DND-41 (cell line): Measurements from ENCODE around the gene HIGD1A.

Experiments
- ATAC-seq: fragments of 200-7000 bp; cut with Tn5 transposase; 3 replicates; pipeline ENCODE4 v1.9.1; 2021; ENCODE audit warnings: low read depth; ENCODE audit not compliant: insufficient read depth
- DNase-seq: peaks from one replicate; pipeline ENCODE4 v3.0.0-alpha.2; 2020
- H2AFZ ChIP-seq: 2 replicates; pipeline ENCODE4 v1.6.0; 2012; ENCODE audit warnings: low read depth, low read length
- H3K27ac ChIP-seq: 2 replicates; pipeline ENCODE4 v1.5.1; 2012; ENCODE audit warnings: low read length, inconsistent platforms
- H3K27me3 ChIP-seq: fragments of 200-600 bp; sonication (generic); 2 replicates; pipeline ENCODE4 v1.6.0; 2012; ENCODE audit warnings: low read length, mild to moderate bottlenecking, inconsistent platforms; ENCODE audit not compliant: insufficient read depth, poor library complexity
- H3K36me3 ChIP-seq: 2 replicates; pipeline ENCODE4 v1.5.1; 2012; ENCODE audit warnings: low read length, inconsistent platforms; ENCODE audit not compliant: insufficient read depth
- H3K4me1 ChIP-seq: 2 replicates; pipeline ENCODE4 v1.5.1; 2012; ENCODE audit warnings: mild to moderate bottlenecking, low read length; ENCODE audit not compliant: insufficient read depth
- H3K4me2 ChIP-seq: 2 replicates; pipeline ENCODE4 v1.6.0; 2012; ENCODE audit warnings: mild to moderate bottlenecking, moderate library complexity, low read length, inconsistent platforms; ENCODE audit not compliant: insufficient read depth
- H3K4me3 ChIP-seq, 2 experiments: fragments of 200-600 bp in 1 of 2; shearing (Covaris generic) in 1 of 2; 2 replicates each; pipeline ENCODE4 v1.5.1; 2012 to 2016; ENCODE audit warnings: inconsistent platforms in 2 of 2, low read length in 2 of 2, mild to moderate bottlenecking in 2 of 2, low read depth in 1 of 2, moderate library complexity in 1 of 2
- H3K79me2 ChIP-seq: 2 replicates; pipeline ENCODE4 v1.6.0; 2012; ENCODE audit warnings: low read length, inconsistent platforms; ENCODE audit not compliant: insufficient read depth
- H3K9ac ChIP-seq: 2 replicates; pipeline ENCODE4 v1.6.0; 2012; ENCODE audit warnings: low read depth, mild to moderate bottlenecking, inconsistent platforms, low read length, moderate library complexity
- H3K9me3 ChIP-seq: 2 replicates; pipeline ENCODE4 v1.5.1; 2012; ENCODE audit warnings: low read length, moderate library complexity, mild to moderate bottlenecking, inconsistent platforms; ENCODE audit not compliant: insufficient read depth, severe bottlenecking
- H4K20me1 ChIP-seq: 2 replicates; pipeline ENCODE4 v1.6.0; 2012; ENCODE audit warnings: low read length; ENCODE audit not compliant: insufficient read depth
- EZH2 ChIP-seq: IDR thresholded peaks from 3 replicates; pipeline ENCODE4 v1.6.1; 2012; ENCODE audit warnings: borderline replicate concordance, low read depth, mild to moderate bottlenecking, moderate library complexity, low read length, inconsistent platforms; ENCODE audit not compliant: severe bottlenecking
- TF ChIP-seq, protein P1 (sequence below): IDR thresholded peaks from 2 replicates; pipeline ENCODE4 v1.5.1; 2012; ENCODE audit warnings: borderline replicate concordance, low read length, moderate library complexity, mild to moderate bottlenecking; ENCODE audit not compliant: poor library complexity, severe bottlenecking; ENCODE audit errors: extremely low read depth

Gene HIGD1A

DNA sequence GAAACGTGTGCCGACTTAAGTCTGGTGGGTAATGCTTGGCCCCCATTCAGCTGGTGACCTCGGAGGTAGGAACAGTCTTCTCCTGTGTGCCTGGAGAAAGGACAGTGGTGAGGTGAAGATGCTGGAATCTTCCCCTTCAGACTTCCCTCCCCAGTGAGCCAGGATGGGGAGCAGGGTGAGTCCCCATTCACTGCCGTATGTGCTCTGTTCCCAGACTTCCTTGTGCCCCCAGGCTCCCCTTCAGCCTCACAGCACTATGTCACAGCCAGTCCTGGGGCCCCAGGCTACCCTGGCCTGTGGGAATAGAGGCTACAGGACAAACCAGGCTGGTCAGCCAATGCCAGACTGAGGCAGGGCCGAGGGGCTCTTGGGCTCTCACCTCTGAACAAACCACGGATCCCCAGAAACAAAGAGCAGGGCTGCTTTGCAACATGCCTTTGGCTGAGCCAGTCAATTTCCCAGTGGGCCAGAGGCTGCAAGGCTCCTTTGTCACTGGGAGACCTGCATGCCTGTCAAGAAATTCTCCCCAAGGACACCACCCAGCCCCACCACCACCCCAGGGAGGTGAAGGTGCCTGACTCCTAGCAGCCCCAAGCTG lies 69.9 kb downstream of the HIGD1A start:
- Histone ChIP-seq H3K27ac (no peak overlapping the region), H3K79me2 (no peaks in the 10 kb centered on the region), H3K9ac (no peak overlapping the region), H3K27me3 (no peaks in the 10 kb centered on the region), H3K4me2 (no peak overlapping the region), H3K4me1 (no peaks in the 10 kb centered on the region), H4K20me1 (no peaks in the 10 kb centered on the region), H2AFZ (no peak overlapping the region), H3K36me3 (no peaks in the 10 kb centered on the region), H3K9me3 (no peaks in the 10 kb centered on the region), H3K4me3 (no peak overlapping the region)
- ATAC-seq (no peak), DNase-seq (no peak)
- TF ChIP-seq, protein P1, sequence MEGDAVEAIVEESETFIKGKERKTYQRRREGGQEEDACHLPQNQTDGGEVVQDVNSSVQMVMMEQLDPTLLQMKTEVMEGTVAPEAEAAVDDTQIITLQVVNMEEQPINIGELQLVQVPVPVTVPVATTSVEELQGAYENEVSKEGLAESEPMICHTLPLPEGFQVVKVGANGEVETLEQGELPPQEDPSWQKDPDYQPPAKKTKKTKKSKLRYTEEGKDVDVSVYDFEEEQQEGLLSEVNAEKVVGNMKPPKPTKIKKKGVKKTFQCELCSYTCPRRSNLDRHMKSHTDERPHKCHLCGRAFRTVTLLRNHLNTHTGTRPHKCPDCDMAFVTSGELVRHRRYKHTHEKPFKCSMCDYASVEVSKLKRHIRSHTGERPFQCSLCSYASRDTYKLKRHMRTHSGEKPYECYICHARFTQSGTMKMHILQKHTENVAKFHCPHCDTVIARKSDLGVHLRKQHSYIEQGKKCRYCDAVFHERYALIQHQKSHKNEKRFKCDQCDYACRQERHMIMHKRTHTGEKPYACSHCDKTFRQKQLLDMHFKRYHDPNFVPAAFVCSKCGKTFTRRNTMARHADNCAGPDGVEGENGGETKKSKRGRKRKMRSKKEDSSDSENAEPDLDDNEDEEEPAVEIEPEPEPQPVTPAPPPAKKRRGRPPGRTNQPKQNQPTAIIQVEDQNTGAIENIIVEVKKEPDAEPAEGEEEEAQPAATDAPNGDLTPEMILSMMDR = no peak
- TF ChIP-seq EZH2 = no peak

DNA sequence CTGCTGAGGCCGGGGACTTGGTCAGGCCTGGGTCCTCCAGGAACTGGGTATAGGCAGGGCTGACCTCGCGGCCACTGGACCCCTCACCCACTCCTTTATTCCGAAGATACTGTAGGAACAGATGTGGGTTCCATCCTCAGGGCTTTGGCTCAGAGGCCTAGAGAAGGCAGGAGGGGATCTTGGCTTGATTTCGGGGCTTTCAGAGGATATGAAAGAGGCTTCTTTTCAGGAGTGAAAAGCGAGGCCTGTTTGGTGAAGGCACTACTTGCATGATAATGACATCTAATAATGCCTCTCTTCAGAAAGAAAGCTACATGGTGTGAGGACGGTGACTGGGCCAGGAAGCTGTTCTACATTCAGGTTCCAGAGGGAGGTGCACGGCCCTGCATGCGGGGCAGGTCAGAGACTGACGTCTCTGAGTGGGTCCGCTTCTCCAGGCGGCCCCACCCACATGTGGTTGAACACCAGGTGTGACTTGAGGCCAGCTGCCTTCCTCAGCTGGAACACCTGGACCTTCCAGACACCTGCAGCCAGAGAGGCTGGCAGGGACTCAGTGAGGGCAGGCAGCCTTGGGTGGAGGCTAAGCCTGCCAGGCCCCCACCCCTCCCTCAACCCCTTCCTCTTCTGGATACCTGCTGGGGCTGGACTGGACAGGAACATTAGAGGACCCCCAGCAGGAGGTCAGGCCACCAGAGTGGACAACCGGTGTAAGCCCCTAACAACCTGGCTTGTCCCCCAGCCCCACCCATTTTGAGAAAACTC lies 70.6 kb downstream of the HIGD1A start:
- no peak for TF ChIP-seq EZH2
- TF ChIP-seq, protein P1 = no peak
- H3K4me3 ChIP-seq = no peak overlapping the region
- H3K4me1 ChIP-seq = no peaks in the 10 kb centered on the region
- no peaks in the 10 kb centered on the region for H3K9me3 ChIP-seq
- no peak for ATAC-seq
- H3K36me3 ChIP-seq = no peaks in the 10 kb centered on the region
- no peaks in the 10 kb centered on the region for H4K20me1 ChIP-seq
- no peak for DNase-seq
- no peak overlapping the region for H2AFZ ChIP-seq
- peaks cover 2% of the 10 kb centered on the region for H3K27me3 ChIP-seq
- H3K4me2 ChIP-seq = no peak overlapping the region
- no peak overlapping the region for H3K27ac ChIP-seq
- no peak overlapping the region for H3K9ac ChIP-seq
- no peaks in the 10 kb centered on the region for H3K79me2 ChIP-seq
